Effector memory CD8-positive, alpha-beta T cell (primary cell): ENCODE data around the gene TMLHE.
A peak's percentile ranks its signal among the peaks of the same experiment; 100 is the strongest.
"Not testable (repeated sequence)": the region's sequence is repeated elsewhere in the genome, so short reads cannot be mapped to it uniquely, and the experiment has no call there.

Experiments used
- ATAC-seq: fragments of 150-1000 bp; cut with Tn5 transposase; replicated peaks from 2 replicates; pipeline ENCODE4 v1.10.0; 2021; ENCODE audit warnings: mild to moderate bottlenecking, moderate library complexity
- DNase-seq, 3 experiments: peaks; one replicate each; pipeline ENCODE4 v3.0.0; 2021
- H3K27ac Mint-ChIP-seq, 2 donors: one replicate each; pipeline ENCODE4 v1.8.0; 2022; ENCODE audit warnings: mild to moderate bottlenecking in 2 of 2, mixed read lengths in 2 of 2, moderate library complexity in 2 of 2
- H3K27me3 Mint-ChIP-seq, 2 donors: one replicate each; pipeline ENCODE4 v1.8.0; 2022; ENCODE audit warnings: mixed read lengths in 2 of 2
- H3K36me3 Mint-ChIP-seq: one replicate; pipeline ENCODE4 v1.8.0; 2022; ENCODE audit warnings: mild to moderate bottlenecking, moderate library complexity, mixed read lengths; ENCODE audit not compliant: insufficient read depth
- H3K4me1 Mint-ChIP-seq, 2 donors: one replicate each; pipeline ENCODE4 v1.8.0; 2022; ENCODE audit warnings: low read depth in 2 of 2, mixed read lengths in 2 of 2
- H3K4me3 Mint-ChIP-seq, 2 donors: one replicate each; pipeline ENCODE4 v1.8.0; 2022; ENCODE audit warnings: mild to moderate bottlenecking in 2 of 2, mixed read lengths in 2 of 2, moderate library complexity in 2 of 2
- H3K9me3 Mint-ChIP-seq, 2 donors: one replicate each; pipeline ENCODE4 v1.8.0; 2022; ENCODE audit warnings: mixed read lengths in 2 of 2

Gene TMLHE

GRCh38 chrX:155592981-155593380 is 19.8 kb downstream of the TMLHE start:
- H3K36me3 Mint-ChIP-seq, result peaks cover 2% of the 10 kb centered on the region

GRCh38 chrX:155592331-155592730 is 20.4 kb downstream of the TMLHE start:
- H3K27ac Mint-ChIP-seq, result no peak overlapping the region
- H3K4me1 Mint-ChIP-seq, result peaks cover 0 to 5% of the 10 kb centered on the region in 2 donors
- DNase-seq (no peak), ATAC-seq (no peak)
- H3K36me3 Mint-ChIP-seq, result peaks cover 3% of the 10 kb centered on the region
- H3K27me3 Mint-ChIP-seq, result no peaks in the 10 kb centered on the region
- H3K9me3 Mint-ChIP-seq, result peaks cover 3 to 9% of the 10 kb centered on the region in 2 donors
- H3K4me3 Mint-ChIP-seq, result no peak overlapping the region

More at GRCh38 chrX:155592981-155593380, 19.8 kb downstream of the TMLHE start:
- no peak for DNase-seq
- Mint-ChIP-seq H3K27ac (no peak overlapping the region), H3K27me3 (no peaks in the 10 kb centered on the region), H3K4me3 (no peak overlapping the region), H3K4me1 (peaks cover 0 to 5% of the 10 kb centered on the region in 2 donors), H3K9me3 (peaks cover 3 to 9% of the 10 kb centered on the region in 2 donors)
- ATAC-seq, result no peak

- H3K27ac Mint-ChIP-seq, result peak overlapping the region; percentile 15 to 68
- ATAC-seq (peak; percentile 74), DNase-seq (peak in 2 of 3 experiments; percentile 1 to 2)
- no peaks in the 10 kb centered on the region for H3K27me3 Mint-ChIP-seq
- H3K4me1 Mint-ChIP-seq, result peaks cover 6 to 20% of the 10 kb centered on the region in 2 donors
- no peaks in the 10 kb centered on the region for H3K36me3 Mint-ChIP-seq
- H3K9me3 Mint-ChIP-seq, result no peaks in the 10 kb centered on the region
- H3K4me3 Mint-ChIP-seq, result peak overlapping the region; percentile 37 to 52
Observed at GRCh38 chrX:155577682-155578081, 35.1 kb downstream of the TMLHE start.

GRCh38 chrX:155563099-155563498 is 49.7 kb downstream of the TMLHE start:
- no peaks in the 10 kb centered on the region for H3K4me1 Mint-ChIP-seq
- H3K27me3 Mint-ChIP-seq, result no peaks in the 10 kb centered on the region
- H3K36me3 Mint-ChIP-seq, result no peaks in the 10 kb centered on the region
- ATAC-seq (no peak), DNase-seq (no peak)
- peaks cover 0 to 9% of the 10 kb centered on the region in 2 donors for H3K9me3 Mint-ChIP-seq
- H3K27ac Mint-ChIP-seq, result no peak overlapping the region
- no peak overlapping the region for H3K4me3 Mint-ChIP-seq

GRCh38 chrX:155544881-155545280 is 67.9 kb downstream of the TMLHE start:
- H3K36me3 Mint-ChIP-seq, result peaks cover 14% of the 10 kb centered on the region
- no peaks in the 10 kb centered on the region for H3K9me3 Mint-ChIP-seq

GRCh38 chrX:155535866-155536265 is 76.9 kb downstream of the TMLHE start:
- peak overlapping the region in 1 of 2 donors; percentile 44 for H3K27ac Mint-ChIP-seq
- H3K9me3 Mint-ChIP-seq, result no peaks in the 10 kb centered on the region
- no peaks in the 10 kb centered on the region for H3K36me3 Mint-ChIP-seq
- H3K27me3 Mint-ChIP-seq, result no peaks in the 10 kb centered on the region
- DNase-seq, result no peak
- ATAC-seq, result no peak
- H3K4me1 Mint-ChIP-seq, result peaks cover 0 to 4% of the 10 kb centered on the region in 2 donors
- no peak overlapping the region for H3K4me3 Mint-ChIP-seq

More at GRCh38 chrX:155544881-155545280, 67.9 kb downstream of the TMLHE start:
- Mint-ChIP-seq H3K4me1 (no peaks in the 10 kb centered on the region), H3K27ac (no peak overlapping the region), H3K4me3 (no peak overlapping the region), H3K27me3 (no peaks in the 10 kb centered on the region)
- DNase-seq, result no peak
- no peak for ATAC-seq

- ATAC-seq (no peak), DNase-seq (no peak)
- Mint-ChIP-seq H3K27ac (no peak overlapping the region), H3K36me3 (no peaks in the 10 kb centered on the region), H3K27me3 (no peaks in the 10 kb centered on the region), H3K9me3 (no peaks in the 10 kb centered on the region), H3K4me1 (peaks cover 0 to 4% of the 10 kb centered on the region in 2 donors), H3K4me3 (no peak overlapping the region)
Observed at GRCh38 chrX:155534800-155535199, 78.0 kb downstream of the TMLHE start.

- DNase-seq, H3K4me3 Mint-ChIP-seq, H3K36me3 Mint-ChIP-seq, H3K9me3 Mint-ChIP-seq, ATAC-seq, H3K27me3 Mint-ChIP-seq, H3K27ac Mint-ChIP-seq, H3K4me1 Mint-ChIP-seq: not testable (repeated sequence)
Observed at GRCh38 chrX:155527023-155527422, 85.7 kb downstream of the TMLHE start.

GRCh38 chrX:155514225-155514624 is 98.5 kb downstream of the TMLHE start:
- no peak for ATAC-seq
- Mint-ChIP-seq H3K27me3 (no peaks in the 10 kb centered on the region), H3K36me3 (peaks cover 11% of the 10 kb centered on the region), H3K4me1 (no peaks in the 10 kb centered on the region), H3K27ac (no peak overlapping the region), H3K9me3 (no peaks in the 10 kb centered on the region), H3K4me3 (no peak overlapping the region)
- DNase-seq, result no peak

GRCh38 chrX:155505296-155505695 is 107.5 kb downstream of the TMLHE start:
- H3K27ac Mint-ChIP-seq, result no peak overlapping the region

GRCh38 chrX:155495134-155495533 is 117.6 kb downstream of the TMLHE start:
- not testable (repeated sequence) for ATAC-seq, H3K4me3 Mint-ChIP-seq, H3K27me3 Mint-ChIP-seq, H3K27ac Mint-ChIP-seq, H3K36me3 Mint-ChIP-seq, H3K9me3 Mint-ChIP-seq, DNase-seq, H3K4me1 Mint-ChIP-seq

More at GRCh38 chrX:155505296-155505695, 107.5 kb downstream of the TMLHE start:
- no peaks in the 10 kb centered on the region for H3K27me3 Mint-ChIP-seq
- no peak for ATAC-seq
- H3K36me3 Mint-ChIP-seq, result peaks cover 5% of the 10 kb centered on the region
- H3K4me3 Mint-ChIP-seq, result no peak overlapping the region
- H3K4me1 Mint-ChIP-seq, result no peaks in the 10 kb centered on the region
- no peak for DNase-seq
- H3K9me3 Mint-ChIP-seq, result no peaks in the 10 kb centered on the region

- not testable (repeated sequence) for H3K36me3 Mint-ChIP-seq, H3K27ac Mint-ChIP-seq, H3K9me3 Mint-ChIP-seq, ATAC-seq, DNase-seq, H3K4me1 Mint-ChIP-seq, H3K27me3 Mint-ChIP-seq, H3K4me3 Mint-ChIP-seq
Observed at GRCh38 chrX:155491421-155491820, 121.3 kb downstream of the TMLHE start.

- not testable (repeated sequence) for H3K27me3 Mint-ChIP-seq, H3K27ac Mint-ChIP-seq, H3K4me1 Mint-ChIP-seq, H3K4me3 Mint-ChIP-seq, ATAC-seq, DNase-seq, H3K9me3 Mint-ChIP-seq, H3K36me3 Mint-ChIP-seq
Observed at GRCh38 chrX:155477136-155477535, 135.6 kb downstream of the TMLHE start.

- not testable (repeated sequence) for H3K4me1 Mint-ChIP-seq, H3K36me3 Mint-ChIP-seq, DNase-seq, H3K4me3 Mint-ChIP-seq, H3K27ac Mint-ChIP-seq, H3K9me3 Mint-ChIP-seq, H3K27me3 Mint-ChIP-seq
- ATAC-seq, result peak; percentile 65
Observed at GRCh38 chrX:155466269-155466938, 146.3 kb downstream of the TMLHE start.
